GM19324 (cell line): ENCODE results near the gene RTP4.
A peak's percentile ranks its signal among the peaks of the same experiment; 100 is the strongest.

Source experiments
- ATAC-seq: cut with Tn5 transposase; IDR thresholded peaks from one replicate; pipeline ENCODE4 v1.9.1; 2021; ENCODE audit warnings: mild to moderate bottlenecking, moderate library complexity; ENCODE audit not compliant: unreplicated experiment, low FRiP score

The RTP4 gene, protein sequence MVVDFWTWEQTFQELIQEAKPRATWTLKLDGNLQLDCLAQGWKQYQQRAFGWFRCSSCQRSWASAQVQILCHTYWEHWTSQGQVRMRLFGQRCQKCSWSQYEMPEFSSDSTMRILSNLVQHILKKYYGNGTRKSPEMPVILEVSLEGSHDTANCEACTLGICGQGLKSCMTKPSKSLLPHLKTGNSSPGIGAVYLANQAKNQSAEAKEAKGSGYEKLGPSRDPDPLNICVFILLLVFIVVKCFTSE

DNA sequence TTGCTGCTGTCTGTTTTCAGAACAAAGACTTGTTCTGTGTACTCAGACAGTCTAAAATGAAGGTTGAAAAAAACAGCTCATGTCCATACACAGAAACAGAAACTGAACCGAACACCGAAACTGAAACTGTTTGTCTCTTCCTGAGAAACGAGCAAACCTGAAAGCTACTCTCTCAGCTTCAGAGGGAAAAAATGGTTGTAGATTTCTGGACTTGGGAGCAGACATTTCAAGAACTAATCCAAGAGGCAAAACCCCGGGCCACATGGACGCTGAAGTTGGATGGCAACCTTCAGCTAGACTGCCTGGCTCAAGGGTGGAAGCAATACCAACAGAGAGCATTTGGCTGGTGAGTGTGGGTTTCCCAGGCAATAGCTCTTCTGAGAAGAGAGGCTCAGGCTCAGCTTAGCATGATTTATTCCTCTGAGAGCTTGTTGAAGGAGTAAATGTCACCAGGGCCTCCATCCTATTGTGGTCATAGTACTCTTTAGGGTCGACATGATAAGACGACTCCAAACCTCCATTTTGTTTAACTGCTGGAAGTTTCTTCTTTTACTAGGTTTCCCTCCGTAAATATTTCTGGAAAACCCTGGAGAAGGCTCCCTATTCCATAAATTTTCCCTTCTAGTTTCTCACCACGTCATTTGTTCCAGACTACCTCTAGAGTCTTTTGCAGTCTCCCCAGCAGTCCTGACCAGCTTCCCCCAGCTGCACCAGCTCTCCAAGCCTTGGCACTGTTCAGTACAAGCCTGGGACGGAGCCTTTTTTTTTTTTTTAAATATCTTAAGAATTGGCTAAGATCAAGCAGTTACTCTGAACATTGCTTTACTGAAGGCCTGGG, at the start of gene RTP4:
TSS of gene RTP4 (plus strand) at position 135 of the 838 bp plus-strand sequence. CDS start at position 192, 57 bp downstream.
- peak; percentile 87 for ATAC-seq

DNA sequence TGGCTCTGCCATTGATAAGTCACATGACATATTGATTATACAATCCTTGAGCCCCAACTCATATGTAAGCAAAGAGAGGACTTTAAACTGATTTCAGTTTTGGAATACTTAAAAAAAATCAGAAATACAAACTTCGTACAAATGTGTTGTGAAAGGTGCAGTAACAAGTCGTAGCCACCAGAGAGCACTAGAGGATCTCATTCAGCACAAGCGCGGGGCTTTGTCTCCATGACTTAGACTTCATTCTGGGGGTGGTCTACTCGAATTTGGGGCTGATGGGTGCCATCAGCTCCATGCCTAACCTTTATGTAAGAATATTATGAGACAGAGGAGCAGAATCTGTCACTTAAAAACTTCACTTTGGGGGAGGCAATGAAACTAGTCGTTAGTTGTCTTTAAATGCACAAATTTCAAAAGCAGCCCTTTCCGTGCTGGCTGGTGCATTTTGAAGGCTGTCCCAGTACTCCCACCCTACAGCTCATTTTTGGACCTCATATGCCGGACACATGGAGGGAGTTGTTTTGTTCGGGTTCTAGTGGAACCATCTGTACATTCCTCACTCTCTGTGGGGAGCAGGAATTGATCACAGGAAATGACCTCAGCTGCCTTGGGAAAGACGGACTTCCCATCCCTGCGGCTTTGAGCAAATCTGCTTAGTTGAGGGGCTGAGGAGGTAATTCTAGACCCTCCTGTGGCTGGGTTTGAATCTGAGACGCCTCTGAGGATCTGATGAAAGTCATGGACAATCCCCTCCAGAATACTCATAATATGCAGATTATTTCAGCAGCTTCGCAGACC, 49.2 kb upstream of the RTP4 start:
- ATAC-seq: no peak

DNA sequence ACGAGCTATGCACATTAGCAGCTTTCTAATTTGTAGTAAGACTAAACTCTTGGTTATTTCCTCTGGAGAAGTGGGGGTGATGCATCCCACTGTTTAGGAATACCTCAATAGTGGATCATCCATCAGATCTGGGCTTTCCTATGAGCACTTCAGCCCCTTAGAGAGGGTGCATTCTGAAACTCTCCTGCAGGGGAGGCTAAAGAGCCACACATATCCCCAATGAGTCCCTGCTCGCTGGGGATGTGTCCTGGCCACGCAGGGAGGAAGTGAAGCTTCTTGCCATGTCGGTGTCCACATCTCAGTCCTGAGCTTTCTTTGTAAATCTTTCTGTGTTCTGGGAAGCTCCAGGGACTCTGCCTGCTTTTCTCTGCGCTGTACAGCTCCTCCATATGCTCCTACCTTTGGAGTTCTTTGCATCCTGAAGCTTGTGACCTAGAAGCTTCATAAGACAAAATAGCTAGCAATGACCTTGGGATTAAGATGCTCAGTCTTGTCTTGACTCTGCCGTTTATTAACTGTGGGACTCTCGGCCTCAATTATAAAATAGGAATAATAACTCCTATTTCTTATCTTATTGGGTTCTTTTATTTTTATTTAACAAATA, 48.4 kb upstream of the RTP4 start:
- ATAC-seq: peak; percentile 58

DNA sequence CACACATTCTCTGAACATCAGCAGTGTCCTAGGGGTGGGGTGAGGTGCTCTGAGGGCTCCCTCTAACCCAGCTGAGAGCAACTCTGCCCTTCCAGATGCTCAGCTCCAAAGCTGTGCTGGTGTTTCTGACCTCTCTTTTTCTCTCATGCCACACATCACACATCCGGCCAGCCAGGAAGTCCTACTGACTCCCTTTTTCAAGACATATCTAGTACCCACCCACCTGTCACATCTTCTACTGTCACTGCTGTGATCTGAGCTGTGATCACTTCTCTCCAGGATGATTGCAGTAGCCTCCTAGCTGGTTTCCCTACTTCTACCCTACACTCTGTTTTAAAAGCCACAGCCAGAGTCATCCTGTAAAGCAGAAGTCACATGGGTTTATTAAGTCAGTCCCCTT, 46.4 kb upstream of the RTP4 start:
- no peak for ATAC-seq

DNA sequence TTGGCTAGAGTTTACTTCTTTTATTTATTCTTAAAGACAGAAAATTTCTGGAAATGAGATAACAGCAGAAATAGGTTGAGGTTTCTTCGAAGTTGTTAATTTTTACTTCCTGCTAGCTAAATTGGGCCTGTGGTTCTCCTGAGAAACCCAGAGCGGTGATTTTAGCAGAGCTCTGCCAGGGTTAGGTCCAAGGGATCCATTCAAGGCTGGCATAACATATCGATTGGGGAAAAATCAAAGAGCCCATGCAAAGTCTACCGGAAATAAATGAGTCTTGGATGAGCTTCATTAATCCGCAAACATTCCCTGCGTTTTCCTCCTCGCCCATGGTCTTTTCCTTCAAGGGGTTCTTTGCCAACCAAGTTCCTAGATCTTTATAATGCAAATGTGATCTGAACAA, 45.9 kb upstream of the RTP4 start:
- ATAC-seq: no peak

DNA sequence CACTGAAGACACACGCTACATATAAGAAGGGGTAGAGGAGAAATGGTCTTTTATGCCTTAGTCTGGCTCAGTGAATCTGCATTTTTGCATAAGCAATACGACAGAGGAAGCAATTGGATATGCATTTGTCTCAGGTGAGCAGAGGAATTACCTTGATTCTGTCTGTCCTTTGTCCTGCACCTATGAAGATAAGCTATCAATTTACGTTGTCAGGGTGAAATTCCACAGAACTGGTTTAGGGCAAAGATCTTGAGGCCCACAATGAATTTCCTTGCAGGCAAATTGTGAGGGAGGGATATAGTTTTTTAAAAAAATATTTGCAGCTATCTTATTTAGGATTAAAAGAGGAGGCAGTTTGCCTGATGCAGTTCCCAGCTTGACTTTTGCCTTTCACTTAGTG, 45.1 kb upstream of the RTP4 start:
- ATAC-seq: no peak

DNA sequence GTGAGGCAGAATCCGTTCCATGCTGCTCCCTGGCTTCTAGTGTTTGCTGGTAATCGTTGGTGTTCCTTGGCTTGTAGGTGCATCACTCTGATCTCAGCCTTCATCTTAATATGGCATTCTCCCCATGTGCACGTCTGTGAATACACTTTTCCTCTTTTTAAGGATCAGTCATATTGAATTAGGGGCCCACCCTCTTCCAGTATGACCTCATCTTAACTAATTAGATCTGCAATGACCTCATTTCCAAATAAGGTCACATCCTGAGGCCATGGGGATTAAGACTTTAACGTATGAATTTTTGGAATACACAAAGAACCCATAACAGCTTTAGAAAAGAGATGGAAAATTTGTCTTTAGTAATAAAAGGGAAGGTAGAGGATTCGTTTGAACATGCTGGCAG, 42.6 kb upstream of the RTP4 start:
- no peak for ATAC-seq

DNA sequence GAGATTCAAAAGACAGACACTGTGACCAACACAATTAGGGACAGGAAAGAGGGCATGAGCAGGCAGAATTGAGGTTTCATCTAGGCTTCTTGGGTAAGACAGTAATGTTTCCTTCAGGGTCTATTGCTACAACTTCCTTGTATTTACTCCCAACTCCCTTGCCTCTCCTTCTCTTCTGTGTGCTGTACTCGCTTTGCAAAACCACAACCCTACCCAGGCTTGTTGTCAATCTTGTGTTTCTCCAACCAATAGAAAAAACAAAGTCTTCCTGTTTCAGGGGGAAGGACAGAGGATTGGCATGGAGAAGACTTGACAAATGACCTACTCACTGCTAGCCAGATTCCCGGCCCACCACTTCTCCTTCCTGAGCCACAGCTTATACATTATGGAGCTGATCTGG, 40.3 kb upstream of the RTP4 start:
- no peak for ATAC-seq

DNA sequence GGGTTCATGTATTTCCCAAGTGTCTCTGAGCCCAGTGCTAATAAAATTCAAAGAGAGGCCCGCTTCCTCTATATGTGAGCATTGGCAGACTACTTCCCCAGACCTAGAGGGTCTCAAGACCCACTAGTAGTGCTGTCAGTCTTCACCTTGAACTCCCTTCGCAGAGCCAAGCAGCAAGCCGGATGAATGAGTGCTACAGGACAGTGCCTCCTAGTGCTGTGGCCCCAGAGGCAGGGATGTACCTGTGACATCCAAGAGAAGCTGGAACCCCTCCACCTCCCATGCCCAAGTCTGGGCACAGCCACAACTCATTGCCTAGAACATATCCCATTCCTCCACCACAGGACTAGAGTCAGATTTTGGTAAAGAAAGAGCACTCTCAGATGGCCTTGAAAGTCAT, 39.5 kb upstream of the RTP4 start:
- ATAC-seq: no peak

DNA sequence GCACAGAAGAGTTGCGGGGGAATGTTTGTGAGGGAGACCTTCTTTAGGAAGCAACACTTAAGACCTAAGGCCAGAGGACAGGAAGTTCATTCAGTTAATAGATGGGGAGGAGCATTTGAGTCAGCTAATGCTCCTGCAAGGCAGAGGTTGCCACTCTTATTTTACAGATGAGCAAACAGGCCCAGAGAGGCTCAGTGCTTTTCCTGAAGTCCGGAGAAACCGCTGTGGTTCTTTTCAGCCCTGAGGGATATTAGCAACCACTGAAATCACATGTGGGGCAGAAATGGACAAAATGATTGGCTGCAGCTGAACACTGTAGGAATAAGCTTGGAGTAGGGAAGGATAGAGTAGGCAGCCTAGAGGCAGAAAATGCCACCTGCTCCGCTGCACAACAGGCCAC, 33.3 kb upstream of the RTP4 start:
- no peak for ATAC-seq

DNA sequence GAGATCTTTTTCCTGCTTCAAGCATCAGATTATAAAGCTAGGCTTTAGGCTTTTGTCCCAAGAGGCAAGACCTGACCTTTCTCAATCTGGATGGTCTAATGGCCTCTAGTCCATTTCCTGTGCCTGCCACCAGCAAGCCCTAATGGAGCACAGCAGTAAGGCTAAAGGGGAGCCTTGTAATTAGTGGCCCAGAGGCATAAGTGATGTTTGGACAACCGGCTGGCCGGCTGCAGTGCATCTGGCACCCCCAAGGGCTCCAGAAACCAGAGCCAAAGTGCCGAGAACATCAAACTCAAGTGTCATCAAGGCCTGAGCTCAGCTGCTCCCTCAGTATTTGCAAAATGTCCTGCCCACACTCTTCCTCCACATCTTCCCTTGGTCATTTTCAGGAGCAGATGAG, 31.9 kb upstream of the RTP4 start:
- ATAC-seq: no peak

DNA sequence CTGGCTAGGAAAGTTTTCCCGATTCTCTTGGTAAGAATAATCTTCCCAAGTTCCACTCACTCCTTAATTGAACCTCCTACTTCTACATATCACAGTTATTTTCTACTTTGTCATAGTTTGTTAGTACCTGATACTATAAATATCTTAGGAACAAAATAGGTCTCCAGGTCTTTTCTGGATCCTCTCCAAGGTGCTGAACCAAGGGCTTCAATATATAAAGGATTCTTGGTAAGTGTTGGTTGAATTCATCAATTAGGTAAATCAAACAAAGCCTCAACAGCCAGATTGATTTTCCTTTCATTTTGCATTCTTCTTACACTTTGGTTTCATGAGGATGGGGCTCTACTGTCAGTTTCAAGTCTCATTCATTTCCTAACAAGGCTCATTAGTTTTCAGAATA, 27.6 kb upstream of the RTP4 start:
- ATAC-seq: no peak

DNA sequence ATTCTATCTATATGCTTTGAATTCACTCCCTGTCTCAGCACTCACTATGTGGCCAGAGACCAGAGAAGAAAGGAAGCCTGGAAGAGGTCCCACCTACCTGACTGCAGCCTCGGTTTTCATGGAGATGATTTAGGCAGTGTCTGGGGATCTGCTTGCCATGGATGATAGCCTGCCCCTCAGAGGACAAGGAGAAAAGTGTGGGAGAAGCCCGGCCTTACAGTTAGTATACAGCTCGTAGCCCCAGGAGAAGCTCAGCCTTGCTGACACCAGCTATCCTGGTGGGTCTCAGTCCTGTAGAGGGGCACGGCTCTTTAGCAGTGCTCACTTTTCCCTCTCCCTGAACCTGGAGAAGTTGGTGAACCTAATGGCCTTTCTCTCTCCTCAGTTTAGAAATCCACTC, 25.9 kb upstream of the RTP4 start:
- no peak for ATAC-seq

DNA sequence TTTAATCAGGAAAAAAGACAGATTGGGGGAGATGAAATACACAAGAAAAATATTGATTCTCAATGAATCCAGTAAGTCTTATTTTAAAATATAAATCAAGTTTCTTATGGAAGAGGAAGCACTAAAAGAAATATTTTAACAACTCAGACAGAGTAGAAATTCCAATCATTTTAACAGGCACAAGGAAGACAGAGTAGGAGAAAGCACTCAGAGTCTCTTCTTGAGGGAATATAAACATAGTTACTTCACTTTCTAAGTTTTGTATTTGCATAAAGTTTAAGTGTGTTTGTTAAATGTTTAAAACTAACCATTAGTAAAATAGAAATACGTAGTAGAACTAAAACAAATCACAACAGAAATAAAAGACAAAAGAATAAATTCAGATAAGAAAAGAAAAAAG, 24.5 kb upstream of the RTP4 start:
- no peak for ATAC-seq

DNA sequence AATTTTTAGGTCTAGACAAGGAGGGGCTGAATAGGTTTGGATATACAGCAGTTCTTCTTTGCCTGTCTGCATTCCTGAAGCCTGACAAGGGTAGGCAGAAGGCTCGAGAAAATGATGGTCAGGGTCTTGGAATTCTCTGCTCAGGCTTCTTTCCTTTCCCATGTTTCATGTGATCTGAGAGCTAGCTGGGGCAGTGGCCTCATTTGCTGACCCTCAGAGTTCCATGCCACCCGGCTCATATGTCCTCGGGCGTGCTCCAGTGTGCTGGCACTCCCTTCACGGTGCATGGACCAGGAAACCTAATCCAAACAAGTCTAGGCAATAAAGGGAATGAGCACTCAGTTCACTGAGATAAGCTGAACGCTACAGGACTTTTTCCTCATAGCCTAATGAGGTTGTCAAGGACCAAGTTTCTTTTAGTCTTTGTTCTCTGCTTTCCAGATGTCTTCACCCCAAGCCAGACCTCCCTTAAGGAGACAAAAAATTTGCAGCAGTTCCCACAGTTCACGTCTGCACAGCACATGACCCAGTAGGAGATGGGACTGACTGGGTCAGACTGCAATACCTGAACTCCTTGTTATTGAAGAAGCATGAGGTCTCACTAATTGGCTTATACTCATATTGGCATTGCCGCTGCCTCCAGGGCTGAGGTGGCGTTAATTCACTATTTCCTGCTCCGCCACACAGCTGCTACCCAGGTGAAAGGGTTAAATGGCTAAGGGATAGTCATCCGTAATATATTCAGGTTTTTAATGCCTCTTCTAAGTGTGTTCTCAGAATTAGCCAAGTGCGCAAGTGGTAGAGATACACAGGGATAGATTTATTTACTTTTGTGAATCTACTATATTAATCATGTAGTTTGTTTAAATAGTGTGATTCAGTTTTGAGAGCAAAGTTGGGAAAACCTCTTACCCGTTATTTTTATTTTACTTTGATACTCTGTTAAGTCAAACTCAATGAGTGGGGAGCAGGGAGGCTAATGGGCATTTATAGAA, 15.3 kb upstream of the RTP4 start:
- no peak for ATAC-seq

DNA sequence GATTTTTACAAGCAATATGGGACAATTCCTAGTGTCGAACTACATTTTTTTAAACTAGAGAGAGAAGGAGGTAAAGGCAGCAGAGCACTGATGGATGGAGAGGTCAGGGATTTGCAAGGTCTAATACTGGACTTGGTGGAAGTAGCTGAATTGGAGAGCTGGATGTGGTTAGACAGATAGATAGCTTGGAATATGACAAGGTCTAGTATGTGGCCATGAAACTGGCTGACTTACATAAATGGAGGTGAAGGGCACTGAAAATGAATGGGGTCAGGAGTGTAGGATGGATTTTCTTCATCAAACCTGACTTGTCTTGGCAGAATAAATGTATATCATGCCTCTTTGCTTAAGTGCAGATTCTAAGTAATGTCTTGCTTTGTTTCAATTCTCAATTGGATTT, 10.1 kb upstream of the RTP4 start:
- ATAC-seq: no peak

DNA sequence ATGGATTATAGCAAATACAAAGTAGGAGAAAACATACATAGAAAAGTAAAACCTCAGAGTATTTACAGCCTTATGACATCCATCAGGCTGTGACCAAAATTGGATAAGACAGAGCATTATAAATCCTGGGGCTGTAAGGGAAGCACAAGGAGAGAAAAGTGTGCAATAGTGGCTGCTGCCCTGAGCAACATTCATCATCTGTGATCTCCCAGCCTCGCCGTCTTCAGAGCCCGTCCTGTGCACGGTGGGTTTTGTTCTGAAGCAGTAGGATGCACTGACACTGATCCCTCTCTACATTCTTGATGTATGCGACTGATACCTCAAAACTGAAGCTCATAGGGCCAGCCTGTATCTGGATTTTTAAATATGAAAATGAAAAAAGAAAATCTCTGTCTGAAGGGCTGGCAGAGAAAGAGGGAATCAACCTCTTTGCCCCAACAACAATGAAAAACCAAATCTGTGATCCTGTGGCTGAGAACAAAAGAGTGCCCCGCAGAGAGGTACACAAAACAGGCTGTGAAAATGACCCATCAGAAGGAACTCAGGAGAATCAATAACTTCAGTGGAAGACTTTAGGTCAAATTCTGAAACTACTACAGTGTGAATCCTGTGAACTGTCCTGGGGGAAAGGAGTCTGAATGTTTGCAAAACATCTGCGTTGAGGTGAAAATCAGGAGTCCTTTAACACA, 8.2 kb upstream of the RTP4 start:
- no peak for ATAC-seq

DNA sequence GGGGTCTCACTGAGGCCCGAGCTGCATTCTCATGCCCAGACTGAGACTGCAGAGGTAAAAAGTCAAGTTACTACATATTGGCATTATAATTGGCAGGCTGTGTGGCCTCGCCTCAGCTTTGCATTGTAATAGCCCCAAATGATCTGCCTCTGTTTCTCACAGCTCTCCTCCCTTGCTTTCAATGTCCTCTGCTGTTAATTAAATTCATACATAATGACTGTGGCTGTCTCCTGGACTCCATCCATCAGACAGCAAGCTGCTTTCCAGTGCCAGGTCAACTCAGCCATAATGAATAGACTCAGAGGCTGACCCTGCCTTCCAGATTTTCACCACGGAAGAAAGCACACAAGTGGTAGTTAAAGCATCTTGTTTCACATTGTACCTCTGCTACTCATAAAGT, 7.6 kb upstream of the RTP4 start:
- no peak for ATAC-seq

DNA sequence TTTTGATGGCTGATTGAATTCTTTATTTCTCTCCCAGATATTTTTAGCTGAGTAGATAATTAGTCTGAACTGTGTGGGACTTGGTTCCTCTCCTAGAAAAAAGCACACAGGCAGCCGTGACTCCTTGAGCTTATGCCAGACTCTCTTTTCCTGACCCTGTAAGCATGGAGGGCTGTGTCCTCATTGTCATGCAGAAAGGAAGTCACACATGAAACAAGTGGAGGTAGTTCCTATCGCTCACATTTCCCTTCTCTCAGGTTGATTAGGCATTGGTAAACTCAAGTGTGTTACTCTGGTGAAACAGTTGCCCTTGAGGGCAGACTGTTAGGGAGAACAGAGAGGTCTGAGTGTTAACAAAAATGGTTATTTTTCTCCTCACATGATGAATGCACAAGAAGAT, 6.3 kb upstream of the RTP4 start:
- ATAC-seq: no peak
